ENCODE data around the gene MT1B.
"Not testable (repeated sequence)": the region's sequence is repeated elsewhere in the genome, so short reads cannot be mapped to it uniquely, and the experiment has no call there.

The MT1B gene

DNA sequence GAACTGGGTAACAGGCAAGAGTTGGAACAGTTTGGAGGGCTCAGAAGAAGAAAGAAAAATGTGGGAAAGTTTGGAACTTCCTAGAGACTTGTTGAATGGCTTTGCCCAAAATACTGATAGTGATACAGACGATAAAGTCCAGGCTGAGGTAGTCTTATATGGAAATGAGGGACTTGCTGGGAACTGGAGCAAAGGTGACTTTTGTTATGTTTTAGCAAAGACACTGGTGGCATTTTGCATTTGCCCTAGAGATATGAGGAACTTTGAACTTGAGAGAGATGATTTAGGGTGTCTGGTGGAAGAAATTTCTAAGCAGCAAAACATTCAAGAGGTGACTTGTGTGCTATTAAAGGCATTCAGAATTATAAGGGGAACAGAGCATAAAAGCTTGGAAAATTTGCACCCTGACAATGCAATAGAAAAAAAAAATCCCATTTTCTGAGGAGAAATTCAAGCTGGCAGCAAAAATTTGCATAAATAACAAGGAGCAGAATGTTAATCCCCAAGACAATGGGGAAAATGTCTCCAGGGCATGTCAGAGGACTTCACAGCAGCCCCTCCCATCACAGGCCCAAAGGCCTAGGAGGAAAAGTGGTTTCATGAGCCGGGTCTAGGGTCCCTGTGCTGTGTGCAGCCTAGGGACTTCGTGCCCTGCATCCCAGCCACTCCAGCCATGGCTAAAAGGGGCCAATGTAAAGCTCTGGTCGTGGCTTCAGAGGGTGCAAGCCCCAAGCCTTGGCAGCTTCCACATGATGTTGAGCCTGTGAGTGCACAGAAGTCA, 29.8 kb upstream of the MT1B start:
- DNase-seq, result not testable (repeated sequence)

DNA sequence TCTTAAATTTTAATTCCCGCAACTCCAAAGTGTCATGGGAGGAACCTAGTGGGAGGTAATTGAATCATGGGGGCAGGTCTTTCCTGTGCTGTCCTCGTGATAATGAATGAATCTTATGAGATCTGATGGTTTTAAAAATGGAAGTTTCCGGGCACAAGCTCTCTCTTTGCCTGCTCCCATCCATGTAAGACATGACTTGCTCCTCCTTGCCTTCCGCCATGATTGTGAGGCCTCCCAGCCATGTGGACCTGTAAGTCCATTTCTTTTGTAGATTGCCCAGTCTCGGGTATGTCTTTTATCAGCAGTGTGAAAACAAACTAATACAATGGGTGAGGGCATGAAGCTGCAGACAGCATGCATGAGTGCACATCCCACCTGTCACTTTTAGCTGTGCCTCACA, 28.5 kb upstream of the MT1B start:
- not testable (repeated sequence) for DNase-seq

DNA sequence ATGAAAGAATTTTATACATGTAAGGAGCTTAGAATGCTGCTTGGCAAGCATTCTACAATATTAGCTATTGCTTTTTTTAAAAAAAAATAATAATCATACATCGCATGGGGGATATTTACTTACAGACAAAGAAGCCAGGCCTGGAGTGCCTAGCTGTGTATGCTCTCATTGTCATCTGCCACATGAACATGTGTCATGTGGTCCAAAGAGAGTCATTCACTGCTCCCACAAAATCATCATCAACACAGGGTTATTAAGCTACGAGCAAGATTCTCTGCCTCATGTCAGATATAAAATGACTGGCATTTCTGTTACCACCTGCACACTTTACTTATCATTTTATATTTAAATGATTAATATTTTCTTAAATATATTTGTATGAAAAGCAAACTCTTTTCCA, 28.0 kb upstream of the MT1B start:
- DNase-seq, result no peak

DNA sequence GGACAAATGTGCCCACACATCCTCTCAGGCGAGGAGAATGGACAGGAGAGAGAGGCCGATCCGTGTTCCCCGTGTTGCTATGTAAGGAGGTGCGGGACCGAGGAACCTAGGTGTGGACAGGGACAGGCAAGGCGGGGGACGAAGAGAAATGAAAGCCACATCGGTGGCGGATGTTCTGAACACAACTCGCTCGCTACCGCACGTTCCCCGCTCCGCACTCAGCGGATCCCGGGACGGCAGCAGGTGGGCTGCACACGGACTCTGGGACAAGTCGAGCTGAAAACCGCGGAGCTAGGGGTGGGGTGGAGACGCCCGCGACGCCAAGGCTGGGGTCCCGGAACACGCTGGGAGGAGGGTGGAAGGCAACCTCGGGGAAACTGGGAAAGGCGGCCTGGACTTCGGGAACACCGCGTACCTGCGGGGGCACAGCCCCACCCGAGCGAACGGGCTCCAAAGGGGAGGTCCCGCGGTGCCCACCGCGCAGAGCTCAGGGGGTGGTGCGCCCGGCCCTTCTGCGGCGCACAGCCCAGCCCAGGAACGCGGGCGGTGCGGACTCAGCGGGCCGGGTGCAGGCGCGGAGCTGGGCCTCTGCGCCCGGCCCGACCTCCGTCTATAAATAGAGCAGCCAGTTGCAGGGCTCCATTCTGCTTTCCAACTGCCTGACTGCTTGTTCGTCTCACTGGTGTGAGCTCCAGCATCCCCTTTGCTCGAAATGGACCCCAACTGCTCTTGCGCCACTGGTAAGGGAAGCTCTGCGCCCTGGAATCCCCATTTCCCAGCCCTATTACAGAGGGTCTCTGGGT, 26.3 kb upstream of the MT1B start, which contains the start of gene MT1E:
Gene MT1E, plus strand, starts transcription at position 642 of the 803 bp plus-strand sequence. Its CDS starts 71 bp downstream, at position 713.
- peak; percentile 85 for DNase-seq

DNA sequence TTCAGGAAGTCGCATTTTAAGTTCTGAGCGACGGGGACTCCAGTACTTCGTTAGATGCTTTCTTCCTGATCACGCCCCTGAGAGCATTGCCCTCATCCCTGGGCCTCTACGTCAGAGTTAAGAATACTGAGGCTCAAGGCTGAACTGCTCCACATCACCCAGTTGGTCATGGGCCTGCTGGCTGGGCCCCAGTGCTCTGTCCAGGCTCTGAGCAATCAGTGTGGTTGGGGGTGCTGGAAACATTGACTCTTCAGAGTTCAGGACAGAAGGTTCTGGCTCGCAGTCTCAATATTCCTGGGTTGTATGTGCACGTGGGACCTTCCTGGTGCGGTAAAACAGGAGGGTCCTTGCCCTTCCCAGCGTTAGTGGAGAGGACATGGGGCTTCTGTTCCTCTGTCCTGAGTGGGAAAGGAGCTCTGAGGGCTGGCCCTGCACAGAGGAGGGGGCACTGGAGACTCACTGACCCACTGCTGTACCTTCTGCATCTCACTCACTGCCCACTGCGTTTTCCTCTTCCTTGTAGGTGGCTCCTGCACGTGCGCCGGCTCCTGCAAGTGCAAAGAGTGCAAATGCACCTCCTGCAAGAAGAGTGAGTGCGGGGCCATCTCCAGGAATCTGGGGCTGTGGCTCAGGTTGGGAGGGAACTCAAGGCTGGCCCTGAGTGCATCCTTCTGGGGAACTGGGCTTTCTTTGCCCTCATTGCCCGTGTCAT, 25.6 kb upstream of the MT1B start:
- peak; percentile 73 for DNase-seq

DNA sequence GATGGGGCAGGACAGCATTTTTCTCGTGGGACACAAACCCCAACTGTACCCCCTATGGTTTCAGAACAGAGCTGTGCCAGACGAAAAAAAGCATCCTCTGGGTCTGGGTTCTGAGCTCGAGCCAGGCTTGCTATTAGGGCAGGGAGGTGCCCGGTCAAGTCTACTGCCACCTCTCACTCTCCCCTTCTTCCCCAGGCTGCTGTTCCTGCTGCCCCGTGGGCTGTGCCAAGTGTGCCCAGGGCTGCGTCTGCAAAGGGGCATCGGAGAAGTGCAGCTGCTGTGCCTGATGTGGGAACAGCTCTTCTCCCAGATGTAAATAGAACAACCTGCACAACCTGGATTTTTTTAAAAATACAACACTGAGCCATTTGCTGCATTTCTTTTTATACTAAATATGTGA, 25.0 kb upstream of the MT1B start:
- no peak for DNase-seq

DNA sequence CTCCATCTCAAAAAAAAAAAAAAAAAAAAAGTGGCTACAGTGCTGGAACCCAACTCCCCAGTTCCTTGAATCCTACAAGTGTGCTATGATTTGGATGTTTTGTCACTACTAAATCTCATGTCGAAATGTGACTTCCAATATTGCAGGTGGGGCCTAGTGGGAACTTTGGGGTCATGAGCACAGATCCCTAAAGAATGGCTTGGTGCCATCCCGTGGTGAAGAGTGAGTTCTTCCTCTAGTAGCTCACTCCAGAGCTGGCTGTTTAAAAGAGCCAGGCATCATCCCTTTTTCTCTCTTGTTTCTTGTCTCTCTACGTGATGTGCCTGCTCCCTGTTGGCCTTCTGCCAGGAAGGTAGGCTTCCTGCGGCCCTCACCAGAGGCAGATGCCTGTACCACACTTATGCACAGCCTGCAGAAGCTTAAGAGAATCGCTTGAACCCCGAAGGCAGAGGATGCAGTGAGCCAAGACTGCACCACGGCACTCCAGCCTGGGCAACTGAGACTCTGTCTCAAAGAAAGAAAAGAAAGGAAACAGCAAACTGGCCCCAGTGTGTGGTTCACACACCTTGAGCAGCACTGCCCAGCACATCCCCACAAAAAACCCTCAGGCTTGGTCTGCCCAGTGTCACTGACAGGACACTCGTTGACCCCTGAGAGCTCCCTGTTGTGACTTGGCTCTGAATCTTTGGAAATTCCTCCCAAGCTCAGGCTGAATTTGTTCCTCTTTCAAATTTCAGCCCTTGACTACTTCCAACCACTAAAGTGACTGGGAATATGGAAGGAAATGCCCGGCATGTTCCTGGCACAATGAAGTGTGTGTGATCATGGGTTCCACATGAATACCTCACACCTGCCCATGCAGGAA, 23.0 kb upstream of the MT1B start:
- peak; percentile 13 for DNase-seq

DNA sequence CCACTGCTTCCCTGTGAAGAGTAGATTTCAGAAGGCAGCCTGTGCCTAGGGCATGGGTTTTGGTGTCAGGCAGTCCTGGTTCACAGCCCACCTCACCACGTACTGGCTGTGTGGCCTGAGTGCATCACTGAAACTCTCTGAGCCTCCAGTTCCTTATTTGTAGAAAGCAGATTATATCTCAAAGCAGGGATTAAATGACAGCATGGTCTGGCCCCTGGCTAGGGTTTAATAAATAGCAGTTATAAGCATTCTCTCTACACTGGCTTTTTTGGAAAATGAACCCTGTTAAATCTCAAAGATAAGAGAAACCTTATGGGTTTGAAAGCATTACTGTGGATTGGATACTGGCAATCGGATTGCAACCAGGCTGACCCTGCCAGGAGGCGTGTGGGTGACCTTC, 22.2 kb upstream of the MT1B start:
- DNase-seq, result no peak

DNA sequence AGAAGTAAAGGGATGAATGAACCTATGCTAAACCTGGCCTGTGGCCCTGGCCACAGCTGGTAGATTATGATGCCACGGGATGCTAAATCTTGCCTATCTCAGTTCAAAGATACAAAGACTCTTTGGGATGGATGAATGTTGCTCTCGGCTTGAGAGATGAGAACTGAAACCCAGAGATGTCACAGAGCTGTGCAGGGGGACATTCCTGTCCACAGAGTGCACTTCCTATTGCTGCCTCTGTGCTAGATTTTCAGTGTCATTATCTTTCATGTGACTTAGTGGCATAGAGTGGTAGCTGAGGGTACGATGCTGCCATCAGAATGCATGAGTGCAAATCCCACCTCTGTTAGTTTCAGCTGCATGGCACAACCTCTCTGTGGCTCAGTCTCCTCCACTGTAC, 21.6 kb upstream of the MT1B start:
- DNase-seq, result no peak

DNA sequence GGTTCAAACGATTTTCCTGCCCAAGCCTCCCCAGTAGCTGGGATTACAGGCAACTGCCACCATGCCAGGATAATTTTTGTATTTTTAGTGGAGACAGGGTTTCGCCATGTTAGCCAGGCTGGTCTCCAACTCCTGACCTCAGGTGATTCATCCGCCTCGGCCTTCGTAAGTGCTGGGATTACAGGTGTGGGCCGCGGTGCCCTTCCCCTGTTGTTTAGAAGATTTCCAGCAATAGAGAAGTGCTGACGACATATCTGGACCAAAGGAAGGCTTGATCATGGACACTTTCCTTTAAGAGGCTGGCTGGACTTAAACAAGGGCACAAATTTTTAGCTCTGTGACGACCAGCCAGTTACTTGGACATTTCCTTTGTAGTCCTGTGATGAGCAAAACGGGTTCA, 20.5 kb upstream of the MT1B start:
- no peak for DNase-seq

DNA sequence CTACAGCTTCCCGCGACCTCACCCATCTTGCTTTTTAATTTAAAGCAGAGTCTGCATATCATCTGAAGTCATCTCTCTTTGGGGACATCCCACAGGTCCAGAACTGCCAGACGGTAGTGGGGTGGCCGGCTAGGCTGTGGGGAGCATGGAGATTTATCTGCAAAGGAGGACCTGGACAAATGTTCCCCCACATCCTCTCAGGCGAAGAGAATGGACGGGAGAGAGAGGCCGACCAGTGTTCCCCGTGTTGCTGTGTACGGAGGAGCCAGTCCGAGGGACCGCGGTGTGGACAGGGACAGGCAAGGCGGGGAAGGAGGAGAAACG, 19.9 kb upstream of the MT1B start:
- no peak for DNase-seq

DNA sequence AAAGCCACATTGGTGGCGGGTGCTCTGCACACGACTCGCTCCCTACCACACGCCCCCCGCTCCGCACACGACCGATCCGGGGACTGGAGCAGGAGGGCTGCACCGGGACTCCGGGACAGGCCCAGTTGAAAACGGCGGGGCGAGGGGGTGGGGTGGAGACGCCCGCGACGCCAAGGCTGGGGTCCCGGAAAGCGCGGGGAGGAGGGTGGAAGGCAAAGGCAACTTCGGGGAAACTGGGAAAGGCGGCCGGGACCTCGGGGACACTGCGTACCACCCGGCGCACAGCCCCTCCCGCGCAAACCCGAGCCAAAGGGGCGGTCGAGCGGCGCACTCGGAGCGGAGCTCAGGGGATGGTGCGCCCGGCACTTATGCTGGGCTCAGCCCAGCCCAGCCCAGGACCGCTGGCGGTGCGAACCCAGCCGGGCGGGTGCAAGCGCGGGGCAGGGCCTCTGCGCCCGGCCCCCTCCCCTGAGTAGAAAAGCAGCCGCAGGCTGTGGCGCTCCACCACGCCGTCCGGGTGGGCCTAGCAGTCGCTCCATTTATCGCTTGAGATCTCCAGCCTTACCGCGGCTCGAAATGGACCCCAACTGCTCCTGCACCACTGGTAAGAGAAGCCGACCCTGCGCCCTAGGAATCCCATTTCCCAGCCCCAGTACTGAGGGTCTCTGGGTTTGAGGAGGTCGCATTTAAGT, 19.4 kb upstream of the MT1B start, which contains the start of gene MT1M:
Gene MT1M, plus strand, starts transcription at position 504 of the 692 bp plus-strand sequence. Its CDS starts 73 bp downstream, at position 577.
- peak; percentile 28 for DNase-seq

DNA sequence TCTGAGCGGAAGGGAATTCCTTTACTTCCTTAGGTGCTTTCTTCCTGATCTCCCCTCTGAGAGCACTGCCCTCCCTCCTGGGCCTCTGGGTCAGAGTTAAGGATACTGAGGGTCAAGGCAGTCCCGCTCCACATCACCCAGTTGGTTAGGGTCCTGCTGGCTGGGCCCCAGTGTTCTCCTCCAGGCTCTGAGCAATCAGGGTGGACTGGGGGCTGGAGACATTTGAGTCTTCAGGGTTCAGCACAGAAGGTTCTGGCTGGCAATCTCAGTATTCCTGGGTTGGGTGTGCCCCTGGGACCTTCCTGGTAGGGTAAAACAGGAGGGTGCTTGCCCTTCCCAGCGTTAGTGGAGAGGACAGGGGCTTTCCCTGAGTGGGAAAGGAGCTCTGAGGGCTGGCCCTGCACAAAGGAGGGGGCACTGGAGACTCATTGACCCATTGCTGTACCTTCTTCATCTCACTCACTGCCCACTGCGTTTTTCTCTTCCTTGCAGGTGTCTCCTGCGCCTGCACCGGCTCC, 18.8 kb upstream of the MT1B start:
- DNase-seq, result no peak

DNA sequence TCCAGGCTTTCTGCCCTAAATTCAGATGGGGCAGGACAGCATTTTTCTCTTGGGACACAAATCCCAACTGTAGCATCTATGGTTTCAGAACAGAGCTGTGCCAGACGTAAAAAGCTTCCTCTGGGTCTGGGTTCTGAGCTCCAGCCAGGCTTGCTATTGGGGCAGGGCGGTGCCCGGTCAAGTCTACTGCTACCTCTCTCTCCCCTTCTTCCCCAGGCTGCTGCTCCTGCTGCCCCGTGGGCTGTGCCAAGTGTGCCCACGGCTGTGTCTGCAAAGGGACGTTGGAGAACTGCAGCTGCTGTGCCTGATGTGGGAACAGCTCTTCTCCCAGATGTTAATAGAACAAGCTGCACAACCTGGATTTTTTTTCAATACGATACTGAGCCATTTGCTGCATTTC, 18.2 kb upstream of the MT1B start:
- DNase-seq, result no peak

DNA sequence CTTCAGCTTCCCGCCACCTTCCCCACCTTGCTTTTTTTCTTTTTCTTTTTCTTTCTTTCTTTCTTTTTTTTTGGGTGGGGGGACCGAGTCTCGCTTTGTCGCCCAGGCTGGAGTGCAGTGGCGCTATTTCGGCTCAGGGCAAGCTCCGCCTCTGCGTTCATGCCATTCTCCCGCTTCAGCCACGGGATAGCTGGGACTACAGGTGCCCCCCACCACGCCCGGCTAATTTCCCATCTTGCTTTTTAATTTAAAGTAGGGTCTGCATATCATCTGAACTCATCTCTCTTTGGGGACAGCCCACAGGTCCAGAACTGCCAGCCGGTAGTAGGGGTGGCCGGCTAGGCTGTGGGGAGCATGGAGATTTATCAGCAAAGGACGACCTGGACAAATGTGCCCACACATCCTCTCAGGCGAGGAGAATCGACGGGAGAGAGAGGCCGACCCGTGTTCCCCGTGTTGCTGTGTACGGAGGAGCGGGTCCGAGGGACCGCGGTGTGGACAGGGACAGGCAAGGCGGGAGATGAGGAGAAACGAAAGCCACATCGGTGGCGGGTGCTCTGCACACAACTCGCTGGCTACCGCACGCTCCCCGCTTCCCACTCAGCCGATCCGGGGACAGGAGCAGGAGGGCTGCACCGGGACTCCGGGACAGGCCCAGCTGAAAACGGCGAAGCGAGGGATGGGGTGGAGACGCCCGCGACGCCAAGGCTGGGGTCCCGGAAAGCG, 16.8 kb upstream of the MT1B start:
- DNase-seq, result no peak

DNA sequence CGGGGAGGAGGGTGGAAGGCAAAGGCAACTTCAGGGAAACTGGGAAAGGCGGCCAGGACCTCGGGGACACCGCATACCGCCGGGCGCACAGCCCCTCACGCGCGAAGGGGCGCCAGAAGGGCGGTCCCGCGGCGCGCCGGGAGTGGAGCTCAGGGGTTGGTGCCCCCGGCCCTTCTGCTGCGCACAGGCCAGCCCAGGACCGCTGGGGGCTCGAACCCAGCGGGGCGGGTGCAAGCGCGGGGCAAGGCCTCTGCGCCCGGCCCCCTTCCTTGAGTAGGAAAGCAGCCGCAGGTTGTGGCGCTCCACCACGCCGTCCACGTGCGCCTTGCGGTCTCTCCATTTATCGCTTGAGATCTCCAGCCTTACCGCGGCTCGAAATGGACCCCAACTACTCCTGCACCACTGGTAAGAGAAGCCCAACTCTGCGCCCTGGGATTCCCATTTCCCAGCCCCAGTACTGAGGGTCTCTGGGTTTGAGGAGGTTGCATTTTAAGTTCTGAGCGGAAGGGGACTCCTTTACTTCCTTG, 16.2 kb upstream of the MT1B start:
- DNase-seq, result no peak

DNA sequence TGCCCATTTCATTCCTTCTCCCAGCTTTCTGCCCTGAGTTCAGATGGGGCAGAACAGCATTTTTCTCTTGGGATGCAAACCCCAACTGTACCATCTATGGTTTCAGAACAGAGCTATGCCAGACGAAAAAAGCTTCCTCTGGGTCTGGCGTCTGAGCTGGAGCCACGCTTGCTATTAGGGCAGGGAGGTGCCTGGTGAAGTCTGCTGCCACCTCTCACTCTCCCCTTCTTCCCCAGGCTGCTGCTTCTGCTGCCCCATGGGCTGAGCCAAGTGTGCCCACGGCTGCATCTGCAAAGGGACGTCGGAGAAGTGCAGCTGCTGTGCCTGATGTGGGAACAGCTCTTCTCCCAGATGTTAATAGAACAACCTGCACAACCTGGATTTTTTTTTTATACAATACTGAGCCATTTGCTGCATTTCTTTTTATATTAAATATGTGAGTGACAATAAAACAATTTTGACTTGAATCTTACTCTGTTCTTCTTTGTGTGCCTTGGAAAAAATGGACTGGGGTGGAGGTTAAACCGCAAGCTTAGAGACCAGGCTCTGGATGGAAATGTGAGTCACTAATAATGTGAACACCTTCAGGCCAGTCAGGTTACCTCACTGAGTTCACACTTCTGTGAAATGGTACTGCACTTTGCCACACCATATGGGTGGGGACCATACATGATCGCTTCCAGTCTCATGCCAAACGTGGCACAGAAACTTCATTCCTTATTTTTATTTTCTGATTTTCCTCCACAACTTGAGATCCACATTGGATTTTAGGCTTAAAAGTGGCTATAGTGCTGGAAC, 14.9 kb upstream of the MT1B start:
- no peak for DNase-seq

DNA sequence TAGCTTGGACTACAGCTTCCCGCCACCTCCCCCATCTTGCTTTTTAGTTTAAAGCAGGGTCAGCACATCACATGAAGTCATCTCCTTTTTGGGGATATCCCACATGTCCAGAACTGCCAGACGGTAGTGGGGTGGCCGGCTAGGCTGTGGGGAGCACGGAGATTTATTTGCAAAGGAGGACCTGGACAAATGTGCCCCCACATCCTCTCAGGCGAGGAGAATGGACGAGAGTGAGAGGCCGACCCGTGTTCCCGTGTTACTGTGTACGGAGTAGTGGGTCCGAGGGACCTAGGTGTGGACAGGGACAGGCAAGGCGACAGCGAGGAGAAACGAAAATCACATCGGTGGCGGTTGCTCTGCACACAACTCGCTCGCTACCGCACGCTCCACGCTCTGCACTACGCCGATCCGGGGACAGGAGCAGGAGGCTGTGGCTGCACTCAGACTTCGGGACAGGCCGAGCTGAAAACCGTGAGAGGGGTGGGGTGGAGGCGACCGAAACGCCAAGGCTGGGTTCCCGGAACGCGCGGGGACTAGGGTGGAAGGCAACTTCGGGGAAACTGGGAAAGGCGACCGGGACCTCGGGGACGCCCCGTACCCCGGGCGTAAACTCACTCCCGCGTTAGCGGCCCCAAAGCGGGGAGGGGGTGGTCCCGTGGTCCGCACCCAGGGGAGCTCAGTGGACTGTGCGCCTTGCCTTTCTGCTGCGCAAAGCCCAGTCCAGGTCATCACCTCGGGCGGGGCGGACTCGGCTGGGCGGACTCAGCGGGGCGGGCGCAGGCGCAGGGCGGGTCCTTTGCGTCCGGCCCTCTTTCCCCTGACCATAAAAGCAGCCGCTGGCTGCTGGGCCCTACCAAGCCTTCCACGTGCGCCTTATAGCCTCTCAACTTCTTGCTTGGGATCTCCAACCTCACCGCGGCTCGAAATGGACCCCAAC, 13.6 kb upstream of the MT1B start, which contains the start of gene MT1A:
Gene MT1A, plus strand, starts transcription at position 853 of the 937 bp plus-strand sequence. Its CDS starts 73 bp downstream, at position 926.
- DNase-seq, result peak; percentile 59

DNA sequence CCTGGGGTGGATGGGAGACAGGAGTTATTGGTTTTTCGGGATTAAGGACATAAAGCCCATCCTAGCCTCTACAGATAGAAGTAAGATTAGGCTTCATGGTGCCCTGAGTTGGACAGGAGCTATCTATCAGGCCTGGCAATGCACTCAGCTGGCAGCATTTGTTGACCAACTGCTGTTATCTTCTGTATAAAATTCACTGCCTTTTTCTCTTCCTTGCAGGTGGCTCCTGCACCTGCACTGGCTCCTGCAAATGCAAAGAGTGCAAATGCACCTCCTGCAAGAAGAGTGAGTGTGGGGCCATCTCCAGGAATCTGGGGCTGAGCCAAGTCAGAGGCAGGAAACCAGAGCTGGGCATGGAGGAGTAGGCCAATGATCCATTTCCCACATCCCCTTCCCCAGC, 12.6 kb upstream of the MT1B start:
- no peak for DNase-seq
